PC-9 (cell line): ENCODE data around the gene PRRT2. TPM values are rescaled to one million over a fixed set of nuclear protein-coding genes. Genes with fewer than 3 reads are reported as not detected.

Experiments
- BruUV-seq: library from RNA; stranded (reverse); fragments of 400-500 nt; replicated peaks from 2 replicates; lab custom pipeline; 2021; lab: Mats Ljungman, UMichigan
- CTCF ChIA-PET: fragments of 300-600 bp; sonication (Branson Sonifier 250); formaldehyde crosslinking; loops from one replicate; lab custom pipeline; 2022; ENCODE audit warnings: antibody characterized with exemption; lab: Charles Lee
- POLR2A ChIA-PET: fragments of 300-600 bp; sonication (Branson Sonifier 250); formaldehyde crosslinking; loops from one replicate; lab custom pipeline; 2022; ENCODE audit warnings: antibody characterized with exemption; ENCODE audit not compliant: unreplicated experiment; lab: Charles Lee
- DNase-seq, 2 experiments: peaks; one replicate each; pipeline versions ENCODE4 v3.0.0 to v3.0.0-alpha.2; 2015 to 2022; ENCODE audit warnings: mixed read lengths in 1 of 2
- H2AFZ ChIP-seq: fragments of 200-600 bp; sonication (generic); 2 replicates; pipeline ENCODE4 v1.8.1; 2017; ENCODE audit warnings: antibody characterized with exemption
- H3F3A ChIP-seq: fragments of 200-600 bp; sonication (generic); 2 replicates; pipeline ENCODE4 v1.8.1; 2017; ENCODE audit warnings: antibody characterized with exemption, mild to moderate bottlenecking, low read depth; ENCODE audit not compliant: insufficient read depth
- H3K27ac ChIP-seq: fragments of 200-600 bp; sonication (generic); 2 replicates; pipeline ENCODE4 v1.6.1; 2016; ENCODE audit warnings: mixed run types
- H3K27me3 ChIP-seq: fragments of 200-600 bp; sonication (generic); 2 replicates; pipeline ENCODE4 v1.6.1; 2016; ENCODE audit warnings: low read depth, mixed run types; ENCODE audit not compliant: insufficient read depth
- H3K36me3 ChIP-seq: fragments of 200-600 bp; sonication (generic); 2 replicates; pipeline ENCODE4 v1.6.1; 2016; ENCODE audit warnings: low read depth, mixed run types
- H3K4me1 ChIP-seq: fragments of 200-600 bp; sonication (generic); replicated peaks from 2 replicates; pipeline ENCODE4 v1.6.1; 2016; ENCODE audit warnings: mixed run types; ENCODE audit not compliant: insufficient read depth
- H3K4me2 ChIP-seq: fragments of 200-600 bp; sonication (generic); 2 replicates; pipeline ENCODE4 v1.6.1; 2017; ENCODE audit warnings: mixed run types
- H3K4me3 ChIP-seq: fragments of 200-600 bp; sonication (generic); 2 replicates; pipeline ENCODE4 v1.6.1; 2016; ENCODE audit warnings: mixed run types
- H3K79me2 ChIP-seq: fragments of 200-600 bp; sonication (generic); 2 replicates; pipeline ENCODE4 v1.6.1; 2017; ENCODE audit warnings: low read depth, mixed run types
- H3K9me2 ChIP-seq: fragments of 200-600 bp; sonication (generic); 2 replicates; pipeline ENCODE4 v1.8.1; 2017; ENCODE audit warnings: mild to moderate bottlenecking; ENCODE audit not compliant: insufficient read depth
- H3K9me3 ChIP-seq: fragments of 200-600 bp; sonication (generic); 2 replicates; pipeline ENCODE4 v1.8.1; 2016; ENCODE audit warnings: low read depth; ENCODE audit not compliant: insufficient read depth
- H4K20me1 ChIP-seq: fragments of 200-600 bp; sonication (generic); 2 replicates; pipeline ENCODE4 v1.8.1; 2017; ENCODE audit not compliant: insufficient read depth
- CTCF ChIP-seq: fragments of 200-600 bp; sonication (generic); conservative IDR thresholded peaks from 2 replicates; pipeline ENCODE4 v1.6.1; 2017; ENCODE audit warnings: mixed run types, antibody characterized with exemption, mild to moderate bottlenecking, moderate library complexity
- EZH2 ChIP-seq: fragments of 200-600 bp; sonication (generic); IDR thresholded peaks from 2 replicates; pipeline ENCODE4 v1.8.0; 2017; ENCODE audit warnings: antibody characterized with exemption, low read depth
- intact Hi-C: fragments of 100-400 bp; cut with micrococcal nuclease; formaldehyde crosslinking; loops from one replicate; pipeline ENCODE4 v1.10.0; 2022; ENCODE audit not compliant: unreplicated experiment
- total RNA-seq: library from RNA; stranded (reverse); gene quantifications from 2 replicates; pipeline ENCODE4 v1.2.3, GENCODE V29; 2021

PRRT2 gene
- total RNA-seq, 1 experiment from 2014 or later = 4.9 TPM

GRCh38 chr16:29815032-29815721 is 3.2 kb downstream of the PRRT2 start:
- ChIA-PET CTCF (interaction anchor here (0.5 to 1.0 kb wide), 6 partner anchors 10 to 147 kb away, joined by 3 to 6 read pairs (median 3); partner anchors contain the start of genes KIF22, SEZ6L2 and TMEM219), POLR2A (interaction anchor here (0.5 to 1.0 kb wide), 5 partner anchors 9 to 152 kb away, joined by 3 to 15 read pairs (median 4); no protein-coding TSS in a partner anchor)
- Histone ChIP-seq H3K9me2 (no peaks in the 10 kb centered on the region), H3K27me3 (no peaks in the 10 kb centered on the region), H3K4me3 (peak overlapping the region; percentile 83; the same call in 1 of the 2 replicates), H3K9me3 (no peaks in the 10 kb centered on the region), H3K36me3 (no peaks in the 10 kb centered on the region), H4K20me1 (no peaks in the 10 kb centered on the region), H3K4me1 (peaks cover 50% of the 10 kb centered on the region), H3K27ac (0 out of 2 replicates have a peak overlapping the region, but pooled peaks have one; percentile 55), H3K79me2 (peaks cover 21% of the 10 kb centered on the region), H3F3A (peaks cover 55% of the 10 kb centered on the region), H2AFZ (peak overlapping the region; percentile 89; the same call in 1 of the 2 replicates), H3K4me2 (peak overlapping the region; percentile 82)
- TF ChIP-seq EZH2 (no peak), CTCF (no peak)
- no peak for DNase-seq
- intact Hi-C loops = loop anchor here (10.0 kb wide), 1 partner anchor 220 kb away; no protein-coding TSS in a partner anchor
- BruUV-seq = TSS peak; percentile 35

- H3K9me3 ChIP-seq = no peaks in the 10 kb centered on the region
- intact Hi-C loops = loop anchor here (10.0 kb wide), 1 partner anchor 221 kb away; no protein-coding TSS in a partner anchor
- H3K9me2 ChIP-seq = no peaks in the 10 kb centered on the region
- H3K27me3 ChIP-seq = no peaks in the 10 kb centered on the region
- no peaks in the 10 kb centered on the region for H4K20me1 ChIP-seq
- peaks cover 29% of the 10 kb centered on the region for H3K79me2 ChIP-seq
- TF ChIP-seq CTCF (peak; percentile 94), EZH2 (no peak)
- peak within 1 kb of the TSS; percentile 55 for H3K27ac ChIP-seq
- peaks cover 54% of the 10 kb centered on the region; the same call in 1 of the 2 replicates for H3F3A ChIP-seq
- peak within 1 kb of the TSS; percentile 89 for H2AFZ ChIP-seq
- DNase-seq = peak; percentile 98 to 100
- CTCF ChIA-PET = interaction anchor here (0.5 to 1.2 kb wide), 8 partner anchors 9 to 146 kb away, joined by 3 to 6 read pairs (median 4); partner anchors contain the start of genes KIF22, SEZ6L2 and TMEM219
- H3K36me3 ChIP-seq = no peaks in the 10 kb centered on the region
- POLR2A ChIA-PET = interaction anchor here (0.5 to 1.3 kb wide), 10 partner anchors 8 to 157 kb away, joined by 3 to 15 read pairs (median 4); partner anchors contain the start of gene TAOK2
- H3K4me1 ChIP-seq = peaks cover 44% of the 10 kb centered on the region
- peak within 1 kb of the TSS; percentile 83 for H3K4me3 ChIP-seq
- TSS peak; percentile 17 for BruUV-seq
- peak within 1 kb of the TSS; percentile 82 for H3K4me2 ChIP-seq
Observed at GRCh38 chr16:29815793-29816693, 4.0 kb downstream of the PRRT2 start, which contains the start of gene PAGR1. Gene PAGR1, plus strand, starts transcription at chr16:29816152. Its CDS starts 374 bp downstream, at chr16:29816526.
